Iris pigment epithelial cell (primary cell): ENCODE data around the gene SH3BP1.
"Not testable (repeated sequence)": the region's sequence is repeated elsewhere in the genome, so short reads cannot be mapped to it uniquely, and the experiment has no call there.

Experiments used
- DNase-seq: peaks from one replicate; pipeline ENCODE4 v3.0.0-alpha.2; 2011; ENCODE audit warnings: low read depth

Gene SH3BP1

GRCh38 chr22:37679670-37680069 lies 40.2 kb downstream of the SH3BP1 start:
- no peak for DNase-seq

GRCh38 chr22:37680191-37680851 lies 40.9 kb downstream of the SH3BP1 start:
- no peak for DNase-seq

- peak; percentile 68 for DNase-seq
Measured at GRCh38 chr22:37681001-37681424, 41.5 kb downstream of the SH3BP1 start.

DNA sequence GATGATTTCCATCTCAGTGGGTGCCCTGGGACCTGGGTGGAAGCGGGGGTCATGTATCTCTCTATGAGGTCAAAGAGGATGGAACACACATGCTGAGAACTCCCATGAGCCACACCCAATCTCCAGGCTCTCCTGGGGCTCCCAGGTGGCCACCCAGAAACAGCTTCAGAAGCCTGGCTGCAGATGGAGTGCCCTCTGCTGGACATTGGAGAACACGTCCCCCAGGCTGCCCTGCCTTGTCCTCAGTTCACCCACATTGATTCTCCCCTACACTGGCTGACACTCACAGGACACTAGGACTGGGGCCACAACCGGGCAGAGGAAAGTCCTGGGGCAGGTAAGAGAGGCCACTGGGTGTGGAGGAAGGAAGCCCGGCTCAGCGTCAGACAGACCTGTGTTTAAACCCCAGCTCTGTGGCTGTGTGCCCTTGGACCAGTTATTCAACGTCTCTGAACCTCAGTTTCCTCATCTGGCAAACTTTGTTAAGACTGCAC lies 42.1 kb downstream of the SH3BP1 start:
- DNase-seq: peak; percentile 81

GRCh38 chr22:37684803-37685615 lies 45.5 kb downstream of the SH3BP1 start:
- DNase-seq: no peak

DNA sequence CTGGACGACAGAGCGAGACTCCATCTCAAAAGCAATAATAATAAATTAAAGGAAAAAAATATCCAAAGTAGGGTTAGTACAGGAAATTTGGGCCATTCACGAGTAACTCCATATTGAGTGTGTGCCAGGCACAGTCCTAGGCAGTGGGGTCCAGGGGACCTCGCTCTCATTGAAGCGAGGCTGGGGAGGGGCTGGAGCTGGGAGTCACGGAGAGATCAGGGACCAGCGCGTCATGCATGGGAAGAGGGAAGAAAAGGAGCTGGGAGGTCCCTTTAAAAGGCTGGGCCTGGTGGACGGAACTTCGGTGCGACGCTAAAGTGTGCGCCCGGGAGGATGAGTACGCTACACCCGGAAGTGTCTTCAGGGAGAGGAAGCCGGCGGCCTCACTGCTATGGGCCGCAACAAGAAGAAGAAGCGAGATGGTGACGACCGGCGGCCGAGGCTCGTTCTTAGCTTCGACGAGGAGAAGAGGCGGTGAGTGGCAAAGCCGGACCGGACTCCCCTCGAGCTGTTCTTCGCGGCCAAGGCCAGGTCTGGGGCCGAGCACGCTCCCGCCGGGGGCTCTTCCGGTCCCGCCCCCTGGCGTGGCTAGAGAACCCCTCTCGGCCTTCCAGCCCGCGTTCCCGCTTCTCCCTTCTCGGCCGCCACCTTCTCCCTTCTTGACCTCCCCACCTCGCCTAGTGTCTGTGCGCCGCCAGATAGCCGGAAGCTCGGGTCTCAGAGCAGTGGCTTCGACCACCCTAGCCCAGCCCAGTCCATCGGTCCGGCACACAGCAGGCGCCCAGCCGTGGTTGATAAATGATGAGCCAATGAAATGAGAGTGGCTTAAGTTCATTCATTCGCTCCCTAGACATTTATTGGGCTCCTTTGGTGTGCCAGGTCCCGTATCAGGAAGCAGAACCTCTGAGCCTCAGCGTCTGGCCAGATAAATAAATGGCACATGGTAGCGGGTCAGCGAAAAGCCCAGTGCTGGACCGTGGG lies 46.8 kb downstream of the SH3BP1 start, which contains the start of gene NOL12:
Gene NOL12, plus strand, starts transcription at position 342 of the 981 bp plus-strand sequence. Its CDS starts 50 bp downstream, at position 392.
- peak; percentile 90 for DNase-seq

DNA sequence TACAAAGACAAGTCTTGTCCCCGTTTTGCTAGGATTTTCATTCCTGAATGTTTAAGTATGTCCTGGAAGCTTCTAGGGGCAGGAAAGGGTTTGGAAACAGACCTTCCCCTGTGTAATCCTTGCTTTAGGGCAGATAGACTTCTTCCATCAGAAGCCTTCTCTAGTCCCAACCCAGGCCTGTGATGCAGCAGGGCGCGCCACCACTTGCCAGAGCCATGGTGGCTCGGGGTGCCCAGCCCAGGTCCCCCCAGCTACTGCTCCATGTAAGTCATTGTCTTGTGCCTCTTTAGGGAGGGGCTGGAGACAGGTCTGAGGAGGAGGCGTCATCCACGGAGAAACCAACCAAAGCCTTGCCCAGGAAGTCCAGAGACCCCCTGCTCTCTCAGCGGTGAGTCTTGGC lies 50.9 kb downstream of the SH3BP1 start:
- no peak for DNase-seq

GRCh38 chr22:37690901-37691504 lies 51.5 kb downstream of the SH3BP1 start:
- no peak for DNase-seq

DNA sequence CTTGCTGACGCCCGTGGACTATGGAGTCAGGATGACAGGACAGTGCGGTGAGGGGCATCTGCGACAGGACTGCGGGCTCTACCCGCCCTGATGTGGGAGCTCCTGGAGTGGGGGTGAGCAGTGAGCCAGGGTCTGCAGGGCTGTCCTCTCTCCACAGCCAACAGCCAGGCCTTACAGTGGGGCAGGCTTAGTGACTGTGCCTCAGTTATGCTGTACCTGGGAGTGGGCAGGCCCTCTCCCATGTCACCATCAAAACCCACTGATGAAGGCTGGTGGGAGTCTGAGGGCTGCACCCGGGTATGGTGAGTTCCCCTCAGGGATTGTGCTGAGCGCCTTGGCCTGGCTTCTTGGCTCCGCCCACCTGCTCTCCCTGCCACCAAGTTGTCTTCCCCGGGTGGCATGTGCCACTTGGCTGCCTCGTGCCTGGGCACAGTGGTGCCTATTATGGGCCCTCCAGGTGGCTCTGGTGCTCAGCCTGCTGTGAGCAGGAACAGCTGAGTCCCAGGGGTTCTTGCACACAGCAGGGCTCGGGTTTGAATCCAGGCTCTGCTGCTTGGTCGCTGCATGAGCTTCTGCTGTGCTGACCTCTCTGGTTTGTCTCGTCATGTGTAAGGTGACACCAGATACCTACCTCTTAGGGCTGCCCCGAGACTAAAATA lies 53.3 kb downstream of the SH3BP1 start:
- no peak for DNase-seq

GRCh38 chr22:37694131-37694530 lies 54.7 kb downstream of the SH3BP1 start:
- not testable (repeated sequence) for DNase-seq

GRCh38 chr22:37696260-37696656 lies 56.8 kb downstream of the SH3BP1 start:
- DNase-seq: not testable (repeated sequence)

DNA sequence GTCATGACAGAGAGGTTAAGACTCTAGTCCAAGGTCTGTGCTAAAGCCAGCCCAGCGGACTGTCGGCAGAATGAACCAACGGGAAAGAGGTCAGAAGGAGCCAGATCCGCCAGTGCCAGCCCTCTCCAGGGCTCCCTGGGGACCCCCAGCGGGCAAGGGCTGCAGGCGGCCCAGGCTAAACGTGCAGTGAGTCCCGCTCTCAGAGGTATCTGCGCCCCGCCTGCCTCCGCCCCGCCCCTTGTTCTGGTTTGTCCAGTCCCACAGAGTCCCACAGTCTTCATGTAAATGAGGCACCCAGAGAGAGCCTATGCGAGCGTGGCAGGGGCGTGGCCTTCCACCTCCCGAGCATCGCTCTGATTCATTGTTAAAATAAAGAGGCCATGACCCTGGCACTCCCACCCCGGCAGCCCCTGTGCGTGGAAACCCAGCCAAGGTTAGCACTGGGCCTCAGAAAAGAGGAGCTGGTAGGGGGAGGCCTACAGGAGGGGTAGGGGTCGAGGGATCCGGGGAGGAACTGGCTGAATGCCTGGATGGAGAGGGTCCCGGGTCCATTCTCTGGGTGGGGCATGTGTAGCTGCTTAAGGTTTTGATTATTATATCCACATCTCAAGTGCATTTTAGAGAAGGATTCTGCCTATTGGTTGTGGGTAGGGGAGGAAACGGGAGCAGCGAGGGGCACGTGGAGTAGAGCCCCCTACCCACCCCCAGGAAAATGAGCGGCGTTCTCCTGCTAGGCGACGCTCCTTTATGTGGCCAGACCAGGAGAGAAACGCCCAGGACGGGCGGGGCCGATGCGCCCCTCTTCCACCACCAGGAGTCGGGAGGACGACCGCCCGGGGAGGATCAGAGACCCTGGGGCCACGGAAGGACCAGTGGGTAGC lies 57.4 kb downstream of the SH3BP1 start, which contains the start of gene TRIOBP:
Gene TRIOBP, plus strand, starts transcription at position 392 of the 881 bp plus-strand sequence. CDS start 4,318 bp downstream, outside the sequence.
- peak; percentile 96 for DNase-seq

DNA sequence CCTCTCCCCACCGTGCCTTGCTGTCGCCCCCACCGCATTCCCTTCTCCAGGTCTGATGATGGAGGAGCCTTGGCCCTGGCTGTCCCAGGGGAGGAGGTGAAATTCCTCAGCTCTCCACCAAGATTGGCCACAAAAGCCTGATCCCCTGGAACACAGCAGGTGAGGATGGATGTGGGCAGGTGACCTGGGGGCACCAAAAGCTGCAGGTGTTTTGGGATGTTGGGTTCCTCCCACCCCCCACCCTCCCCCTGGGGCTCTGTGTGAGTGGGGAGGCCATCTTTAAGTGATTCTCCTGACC lies 58.0 kb downstream of the SH3BP1 start:
- no peak for DNase-seq

DNA sequence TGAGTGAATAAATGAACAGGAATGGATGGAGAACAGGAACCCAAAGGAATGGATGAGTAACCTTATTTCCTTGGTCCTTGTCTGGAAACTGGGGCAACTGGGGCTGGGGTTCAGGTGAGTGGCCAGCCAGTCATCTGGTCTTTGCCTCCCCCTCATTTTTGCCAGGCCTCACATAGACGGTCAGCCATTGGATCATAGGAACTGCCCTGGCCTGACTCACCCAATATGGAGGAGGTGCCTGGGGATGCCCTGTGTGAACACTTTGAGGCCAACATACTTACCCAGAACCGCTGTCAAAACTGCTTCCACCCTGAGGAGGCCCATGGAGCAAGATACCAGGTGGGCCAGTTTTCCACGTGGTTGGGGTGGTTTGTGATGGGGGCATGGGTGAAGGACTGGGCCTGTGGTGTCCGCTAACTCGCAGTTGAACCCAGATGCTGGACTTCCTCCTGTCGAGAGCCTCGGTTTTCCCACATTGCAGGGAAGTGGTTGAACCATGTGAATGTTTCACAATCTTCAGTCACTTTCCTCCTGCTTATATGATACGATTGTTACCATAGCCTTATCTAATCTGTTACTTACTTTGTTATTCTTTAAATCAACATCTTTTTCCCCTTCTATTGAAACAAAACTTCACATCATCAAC lies 61.8 kb downstream of the SH3BP1 start:
- no peak for DNase-seq

DNA sequence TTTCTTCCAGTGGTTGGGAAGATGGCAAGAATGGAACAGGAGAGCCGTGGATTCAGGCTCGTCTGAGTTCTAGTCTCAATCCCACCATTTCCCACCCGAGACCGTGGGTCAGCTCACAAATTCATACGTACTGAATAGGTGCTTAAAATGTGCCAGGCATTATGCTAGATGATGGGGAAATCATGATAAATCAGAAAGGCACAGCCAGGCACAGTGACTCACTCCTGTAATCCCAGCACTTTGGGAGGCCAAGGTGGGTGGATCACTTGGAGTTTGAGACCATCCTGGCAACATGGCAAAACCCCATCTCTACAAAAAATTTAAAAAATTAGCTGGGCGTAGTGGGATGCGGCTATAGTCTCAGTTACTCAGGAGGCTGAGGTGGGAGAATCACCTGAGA lies 64.4 kb downstream of the SH3BP1 start:
- peak; percentile 32 for DNase-seq

DNA sequence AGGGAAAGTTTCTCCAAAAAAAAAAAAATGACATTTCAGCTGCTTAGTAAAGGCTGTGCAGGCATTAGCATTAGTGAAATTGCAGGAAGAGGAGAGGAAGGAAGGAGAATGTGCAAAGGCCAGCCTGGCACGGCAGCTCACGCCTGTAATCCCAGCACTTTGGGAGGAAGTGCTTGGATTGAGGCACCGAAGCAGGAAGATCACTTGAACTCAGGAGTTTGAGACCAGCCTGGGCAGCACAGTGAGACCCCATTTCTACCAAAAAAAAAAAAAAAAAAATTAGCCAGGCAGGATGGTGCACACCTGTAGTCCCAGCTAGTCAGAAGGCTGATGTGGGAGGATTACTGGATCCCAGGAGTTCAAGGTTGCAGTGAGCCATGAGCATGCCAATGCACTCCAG lies 65.2 kb downstream of the SH3BP1 start:
- DNase-seq: no peak

DNA sequence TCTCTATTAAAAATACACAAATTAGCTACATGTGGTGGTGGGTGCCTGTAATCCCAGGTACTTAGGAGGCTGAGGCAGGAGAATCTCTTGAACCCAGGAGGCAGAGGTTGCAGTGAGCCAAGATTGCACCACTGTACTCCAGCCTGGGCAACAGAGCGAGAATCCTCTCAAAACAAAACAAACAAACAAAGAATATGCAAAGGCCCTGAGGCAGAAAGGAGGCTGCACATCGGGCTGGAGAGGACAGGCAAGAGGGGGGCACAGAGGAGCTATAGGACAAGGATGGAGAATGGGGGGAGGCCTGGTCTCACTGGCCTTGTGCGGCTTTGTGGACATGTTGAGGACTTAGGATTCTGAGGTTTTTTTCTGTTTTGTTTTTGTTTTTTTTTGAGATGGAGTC lies 65.7 kb downstream of the SH3BP1 start:
- DNase-seq: no peak
